ENCODE data around the gene STARD10. TPM values are rescaled to one million over a fixed set of nuclear protein-coding genes. Genes with fewer than 3 reads are reported as not detected.

STARD10 gene
- total and polyA plus RNA-seq, 2 donors from 2014 or later, result 40.7 to 127 TPM

- FAIRE-seq (no peak), DNase-seq (no peak)
- H3K27me3 ChIP-seq (ENCODE audit: control insufficient read depth, insufficient read depth, low read length), result no peaks in the 10 kb centered on the region
- peaks cover 0 to 4% (median 0%) of the 10 kb centered on the region in 3 donors for H3K4me1 ChIP-seq (ENCODE audit: control insufficient read depth in 2 of 3, insufficient read depth in 2 of 3, low read depth in 1 of 3, low read length in 3 of 3)
- H3K9me3 ChIP-seq (ENCODE audit: control insufficient read depth in 2 of 3, insufficient read depth in 1 of 3, low read length in 3 of 3), result no peaks in the 10 kb centered on the region
- no peak for TF ChIP-seq CTCF (IDR thresholded peaks at IDR 0.05; ENCODE audit: borderline replicate concordance, extremely low read depth, insufficient read depth)
- H3K4me3 ChIP-seq (ENCODE audit: low read length in 3 of 3), result no peak overlapping the region
- intact Hi-C loops (cut with DNase I), result loop anchor here (10.0 kb wide), 1 partner anchor 54 kb away; no protein-coding TSS in a partner anchor
- H3K36me3 ChIP-seq (ENCODE audit: control insufficient read depth in 2 of 3, insufficient read depth in 3 of 3, low read length in 3 of 3), result no peaks in the 10 kb centered on the region
- no peak overlapping the region for H3K9ac ChIP-seq (ENCODE audit: low read length in 3 of 3)
- H3K27ac ChIP-seq (ENCODE audit: low read depth in 2 of 2, low read length in 2 of 2), result no peak overlapping the region
Observed at GRCh38 chr11:72730737-72731136, 63.1 kb downstream of the STARD10 start.

- peaks cover 0 to 4% (median 2%) of the 10 kb centered on the region in 3 donors for H3K4me1 ChIP-seq (ENCODE audit: control insufficient read depth in 2 of 3, insufficient read depth in 2 of 3, low read depth in 1 of 3, low read length in 3 of 3)
- no peaks in the 10 kb centered on the region for H3K9me3 ChIP-seq (ENCODE audit: control insufficient read depth in 2 of 3, insufficient read depth in 1 of 3, low read length in 3 of 3)
- DNase-seq (peak in 1 of 5 donors; percentile 18), FAIRE-seq (no peak)
- no peak for TF ChIP-seq CTCF (IDR thresholded peaks at IDR 0.05; ENCODE audit: borderline replicate concordance, extremely low read depth, insufficient read depth)
- no peaks in the 10 kb centered on the region for H3K36me3 ChIP-seq (ENCODE audit: control insufficient read depth in 2 of 3, insufficient read depth in 3 of 3, low read length in 3 of 3)
- no peak overlapping the region for H3K4me3 ChIP-seq (ENCODE audit: low read length in 3 of 3)
- no peak overlapping the region for H3K9ac ChIP-seq (ENCODE audit: low read length in 3 of 3)
- H3K27me3 ChIP-seq (ENCODE audit: control insufficient read depth, insufficient read depth, low read length), result no peaks in the 10 kb centered on the region
- H3K27ac ChIP-seq (ENCODE audit: low read depth in 2 of 2, low read length in 2 of 2), result no peak overlapping the region
- intact Hi-C loops (cut with DNase I), result loop anchor here (10.0 kb wide), 1 partner anchor 55 kb away; no protein-coding TSS in a partner anchor
Observed at GRCh38 chr11:72730243-72730642, 63.6 kb downstream of the STARD10 start.

- no peak for FAIRE-seq
- no peak overlapping the region for H3K27ac ChIP-seq (ENCODE audit: low read depth in 2 of 2, low read length in 2 of 2)
- no peaks in the 10 kb centered on the region for H3K9me3 ChIP-seq (ENCODE audit: control insufficient read depth in 2 of 3, insufficient read depth in 1 of 3, low read length in 3 of 3)
- DNase-seq, result peak in 1 of 5 donors; percentile 48
- no peak for TF ChIP-seq CTCF (IDR thresholded peaks at IDR 0.05; ENCODE audit: borderline replicate concordance, extremely low read depth, insufficient read depth)
- no peak overlapping the region for H3K9ac ChIP-seq (ENCODE audit: low read length in 3 of 3)
- H3K4me1 ChIP-seq (ENCODE audit: control insufficient read depth in 2 of 3, insufficient read depth in 2 of 3, low read depth in 1 of 3, low read length in 3 of 3), result peaks cover 2 to 15% (median 10%) of the 10 kb centered on the region in 3 donors
- no peaks in the 10 kb centered on the region for H3K36me3 ChIP-seq (ENCODE audit: control insufficient read depth in 2 of 3, insufficient read depth in 3 of 3, low read length in 3 of 3)
- intact Hi-C loops (cut with DNase I), result loop anchor here (10.0 kb wide), 1 partner anchor 447 kb away; no protein-coding TSS in a partner anchor
- H3K4me3 ChIP-seq (ENCODE audit: low read length in 3 of 3), result no peak overlapping the region
- H3K27me3 ChIP-seq (ENCODE audit: control insufficient read depth, insufficient read depth, low read length), result no peaks in the 10 kb centered on the region
Observed at GRCh38 chr11:72727521-72727920, 66.3 kb downstream of the STARD10 start.

Data from kidney (tissue), 14 donors.